HG02981 (cell line): Measurements from ENCODE around the gene PTCHD1.

Experiments
- ATAC-seq: cut with Tn5 transposase; IDR thresholded peaks from one replicate; pipeline ENCODE4 v1.9.1; 2021; ENCODE audit warnings: mild to moderate bottlenecking, moderate library complexity; ENCODE audit not compliant: unreplicated experiment

PTCHD1 gene

GRCh38 chrX:23394421-23394820 is 59.8 kb downstream of the PTCHD1 start:
- ATAC-seq = no peak

- ATAC-seq = no peak
These were observed 61.6 kb downstream of the PTCHD1 start for GRCh38 chrX:23396263-23396662.

DNA sequence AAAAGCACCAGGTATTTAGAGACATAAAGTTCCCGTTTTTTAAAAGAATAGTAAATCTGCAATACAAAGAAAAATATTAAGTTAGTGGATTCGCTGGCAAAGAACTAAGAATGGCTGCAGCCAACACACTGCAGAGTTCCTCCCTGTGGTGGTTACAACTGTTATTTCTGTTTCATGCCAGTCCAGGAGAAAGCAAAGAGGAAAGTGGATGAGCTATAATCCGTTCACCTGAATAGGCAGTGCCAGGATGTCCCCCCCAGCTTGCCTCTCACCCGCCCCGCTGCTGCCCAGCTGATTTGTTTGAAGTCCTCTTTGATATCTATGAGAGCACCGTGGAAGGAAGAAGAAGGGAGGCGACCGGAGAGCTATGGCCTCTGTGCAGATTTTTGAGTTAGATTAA is 63.9 kb downstream of the PTCHD1 start:
- ATAC-seq = no peak

- no peak for ATAC-seq
These were observed 69.2 kb downstream of the PTCHD1 start for GRCh38 chrX:23403849-23404248.

GRCh38 chrX:23422912-23423311 is 88.3 kb downstream of the PTCHD1 start:
- ATAC-seq = no peak

DNA sequence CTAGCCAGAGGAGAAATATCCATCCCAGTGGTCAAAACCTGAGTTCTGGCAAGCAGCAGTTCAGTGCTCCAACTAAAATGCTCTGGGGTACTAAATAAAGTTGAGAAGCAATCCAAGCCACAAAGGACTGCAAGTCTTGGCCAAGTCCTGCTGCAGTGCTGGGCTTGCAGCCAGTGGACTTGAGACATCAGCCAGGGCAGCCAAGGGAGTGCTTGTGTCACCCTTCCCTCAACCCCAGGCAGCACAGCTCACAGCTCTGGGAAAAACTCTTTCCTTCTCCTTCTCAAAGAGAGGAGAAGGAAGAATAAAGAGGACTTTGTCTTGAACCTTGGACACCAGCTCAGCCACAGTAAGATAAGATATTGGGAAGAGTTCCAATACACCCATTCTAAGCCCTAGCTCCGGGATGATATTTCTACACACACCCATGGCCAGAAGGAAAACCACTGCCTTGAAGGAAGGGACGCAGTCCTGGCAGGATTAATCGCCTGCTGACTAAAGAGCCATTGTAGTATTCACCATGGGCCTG is 99.8 kb downstream of the PTCHD1 start:
- no peak for ATAC-seq

DNA sequence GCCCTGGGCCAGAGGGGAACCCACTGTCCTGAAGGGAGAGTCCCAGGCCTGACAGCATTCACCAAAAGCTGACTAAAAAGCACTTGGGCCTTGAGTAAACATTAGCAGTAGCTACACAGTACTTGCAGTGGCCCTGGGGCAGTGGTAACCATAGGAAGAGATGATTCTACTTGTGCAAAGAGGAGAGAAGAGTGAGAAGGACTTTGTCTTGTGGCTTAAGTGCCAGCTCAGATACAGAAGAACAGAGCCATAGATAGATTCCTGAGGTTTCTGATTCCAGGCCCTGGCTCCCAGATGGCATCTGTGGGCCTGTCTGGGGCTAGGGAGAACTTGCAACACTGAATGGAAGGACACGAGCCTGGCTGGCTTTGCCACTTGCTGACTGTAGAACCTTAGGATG is 100.5 kb downstream of the PTCHD1 start:
- no peak for ATAC-seq

GRCh38 chrX:23435575-23435974 is 100.9 kb downstream of the PTCHD1 start:
- ATAC-seq = no peak

GRCh38 chrX:23436875-23437274 is 102.2 kb downstream of the PTCHD1 start:
- ATAC-seq = no peak

- no peak for ATAC-seq
These were observed 116.6 kb downstream of the PTCHD1 start for GRCh38 chrX:23451266-23451665.
